Bronchial epithelial cell (primary cell): ENCODE measurements around the gene EIPR1. TPM values are rescaled to one million over a fixed set of nuclear protein-coding genes. Genes with fewer than 3 reads are reported as not detected.
"Not testable (repeated sequence)": the region's sequence is repeated elsewhere in the genome, so short reads cannot be mapped to it uniquely, and the experiment has no call there.

Experiments used
- DNase-seq: peaks from one replicate; pipeline ENCODE4 v3.0.0-alpha.2; 2010; ENCODE audit warnings: low read depth
- FAIRE-seq: peaks from 2 replicates; lab custom pipeline; 2011; peaks lifted over from hg19 to GRCh38; lab: Jason Lieb, UNC
- H3K27me3 ChIP-seq: 2 replicates; pipeline ENCODE4 v1.5.1; 2011; ENCODE audit warnings: low read length; ENCODE audit not compliant: control insufficient read depth, insufficient read depth
- H3K36me3 ChIP-seq: 2 replicates; pipeline ENCODE4 v1.5.1; 2011; ENCODE audit warnings: low read length; ENCODE audit not compliant: control insufficient read depth, insufficient read depth
- H3K4me3 ChIP-seq: 2 replicates; pipeline ENCODE4 v1.5.1; 2011; ENCODE audit warnings: mild to moderate bottlenecking, low read depth, low read length, control low read depth
- CTCF ChIP-seq: IDR thresholded peaks from 2 replicates; pipeline ENCODE4 v1.5.1; 2011; ENCODE audit warnings: mild to moderate bottlenecking, moderate library complexity, low read length, control low read depth, inconsistent platforms; ENCODE audit not compliant: insufficient read depth, severe bottlenecking
- total RNA-seq: library from RNA; depleted of rRNA; stranded (reverse); fragments of >200 nt; gene quantifications from 2 replicates; pipeline ENCODE4 v1.2.1, GENCODE V29; 2014

EIPR1 gene
- total RNA-seq, 1 donor from 2014 or later, result 44.5 TPM

GRCh38 chr2:3361518-3362389 lies 15.9 kb downstream of the EIPR1 start:
- FAIRE-seq (no peak), DNase-seq (no peak)
- no peak overlapping the region for H3K4me3 ChIP-seq
- H3K27me3 ChIP-seq, result no peaks in the 10 kb centered on the region
- H3K36me3 ChIP-seq, result no peaks in the 10 kb centered on the region
- TF ChIP-seq CTCF, result no peak

- no peak overlapping the region for H3K4me3 ChIP-seq
- no peak for TF ChIP-seq CTCF
- FAIRE-seq (no peak), DNase-seq (no peak)
- no peaks in the 10 kb centered on the region for H3K27me3 ChIP-seq
- H3K36me3 ChIP-seq, result peaks cover 3% of the 10 kb centered on the region
Measured at GRCh38 chr2:3357926-3358325, 19.7 kb downstream of the EIPR1 start.

GRCh38 chr2:3357446-3357845 lies 20.2 kb downstream of the EIPR1 start:
- not testable (repeated sequence) for H3K27me3 ChIP-seq, H3K36me3 ChIP-seq, FAIRE-seq, DNase-seq, H3K4me3 ChIP-seq

- no peak for TF ChIP-seq CTCF
- H3K36me3 ChIP-seq, result peaks cover 3% of the 10 kb centered on the region
- H3K27me3 ChIP-seq, result no peaks in the 10 kb centered on the region
- H3K4me3 ChIP-seq, result no peak overlapping the region
- FAIRE-seq, result no peak
- no peak for DNase-seq
Measured at GRCh38 chr2:3356799-3357198, 20.8 kb downstream of the EIPR1 start.

- no peak for TF ChIP-seq CTCF
- Histone ChIP-seq H3K27me3 (no peaks in the 10 kb centered on the region), H3K36me3 (peaks cover 3% of the 10 kb centered on the region), H3K4me3 (no peak overlapping the region)
- DNase-seq (no peak), FAIRE-seq (no peak)
Measured at GRCh38 chr2:3355951-3356569, 21.6 kb downstream of the EIPR1 start.

GRCh38 chr2:3354986-3355385 lies 22.6 kb downstream of the EIPR1 start:
- Histone ChIP-seq H3K36me3 (peaks cover 3% of the 10 kb centered on the region), H3K27me3 (no peaks in the 10 kb centered on the region), H3K4me3 (no peak overlapping the region)
- no peak for TF ChIP-seq CTCF
- DNase-seq (no peak), FAIRE-seq (no peak)
